ENCODE data around the gene SERHL2.
"Not testable (repeated sequence)": the region's sequence is repeated elsewhere in the genome, so short reads cannot be mapped to it uniquely, and the experiment has no call there.

The SERHL2 gene

GRCh38 chr22:42610186-42610585 lies 56.4 kb downstream of the SERHL2 start:
- no peak for DNase-seq

GRCh38 chr22:42611051-42611450 lies 57.3 kb downstream of the SERHL2 start:
- no peak for DNase-seq

- no peak for DNase-seq
Observed at GRCh38 chr22:42612336-42612735, 58.6 kb downstream of the SERHL2 start.

GRCh38 chr22:42613872-42614301 lies 60.1 kb downstream of the SERHL2 start:
- no peak for DNase-seq

GRCh38 chr22:42614312-42615091 lies 60.7 kb downstream of the SERHL2 start, which contains the start of gene POLDIP3:
TSS of gene POLDIP3 (minus strand) at chr22:42614883. CDS start at chr22:42614857, 26 bp downstream.
- DNase-seq: peak; percentile 97

- no peak for DNase-seq
Observed at GRCh38 chr22:42615092-42615859, 61.5 kb downstream of the SERHL2 start.

GRCh38 chr22:42615860-42616175 lies 62.1 kb downstream of the SERHL2 start:
- DNase-seq: not testable (repeated sequence)

- DNase-seq: no peak
Observed at GRCh38 chr22:42617155-42617983, 63.6 kb downstream of the SERHL2 start.

- no peak for DNase-seq
Observed at GRCh38 chr22:42619261-42620063, 65.7 kb downstream of the SERHL2 start.

- no peak for DNase-seq
Observed at GRCh38 chr22:42620084-42620483, 66.3 kb downstream of the SERHL2 start.

- no peak for DNase-seq
Observed at GRCh38 chr22:42621505-42622002, 67.8 kb downstream of the SERHL2 start.

GRCh38 chr22:42622061-42622710 lies 68.4 kb downstream of the SERHL2 start:
- DNase-seq: no peak

- DNase-seq: no peak
Observed at GRCh38 chr22:42623301-42623751, 69.6 kb downstream of the SERHL2 start.

Data from cortex of kidney (tissue), 1 donor.